Kidney glomerular epithelial cell (primary cell): ENCODE results near the gene B4GALT6.

Experiments used
- DNase-seq: peaks from one replicate; lab custom pipeline; 2025; lab: John Stamatoyannopoulos, UW

B4GALT6 gene

DNA sequence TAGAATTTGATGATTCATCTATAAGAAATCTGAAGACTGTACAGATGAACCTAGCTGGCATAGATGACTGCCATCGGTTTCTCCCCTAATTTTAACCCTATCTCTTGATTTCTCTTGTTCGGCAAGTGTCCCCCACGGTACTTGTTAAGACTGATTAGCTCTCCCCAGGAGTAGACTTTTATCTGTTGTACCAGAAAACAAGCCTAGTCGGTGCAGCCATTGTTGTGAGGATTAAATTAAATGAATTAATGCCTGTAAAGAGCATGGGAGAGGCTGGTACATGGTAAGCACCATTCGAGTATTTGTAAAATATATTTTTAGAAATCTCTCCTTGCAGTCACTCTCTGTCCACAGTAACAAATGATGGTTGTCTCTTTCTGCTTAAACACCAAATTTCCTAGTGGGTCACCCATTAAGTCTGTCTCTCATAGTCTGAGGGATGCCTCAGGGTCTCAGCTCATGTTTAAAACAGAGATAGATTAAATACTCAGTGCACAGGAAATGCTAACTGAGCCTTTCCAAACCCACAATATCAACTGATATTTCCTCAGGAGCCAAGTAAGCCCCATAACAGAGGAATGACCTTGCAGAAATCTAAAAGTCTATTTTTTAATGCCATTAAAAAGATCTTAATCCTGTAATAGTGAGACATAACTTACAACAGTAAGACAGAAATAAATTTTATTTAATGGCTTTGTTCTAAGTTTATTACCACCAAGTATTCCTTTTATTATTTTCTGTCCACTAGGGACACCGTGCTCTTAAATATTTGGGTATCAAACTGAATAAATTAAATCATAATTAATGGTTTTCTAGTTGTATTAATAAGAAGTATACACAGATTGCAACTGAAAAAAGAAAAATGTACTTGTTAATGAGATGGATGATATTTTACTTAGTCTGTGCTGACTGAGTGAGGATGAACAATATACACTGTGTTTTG lies 2.9 kb upstream of the B4GALT6 start:
- no peak for DNase-seq

DNA sequence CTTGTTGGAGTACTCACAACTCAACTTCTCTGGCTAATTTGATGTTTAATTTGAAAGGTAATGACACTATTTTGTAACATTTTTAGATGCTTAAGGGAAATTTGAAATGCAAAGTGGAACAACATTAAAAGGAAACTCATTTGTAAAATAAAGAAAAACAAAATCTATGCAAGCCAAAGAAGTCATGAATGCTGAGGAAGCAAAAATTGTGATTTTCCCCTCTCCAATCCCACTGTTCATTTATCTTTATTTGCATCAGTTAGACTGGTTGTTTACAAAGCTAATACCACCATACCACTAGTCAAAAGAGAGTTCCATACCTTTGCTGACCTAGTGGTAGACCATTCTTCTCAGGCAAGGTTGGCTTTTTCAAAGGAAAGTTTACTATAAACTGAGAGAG lies 2.2 kb upstream of the B4GALT6 start:
- DNase-seq, result no peak

DNA sequence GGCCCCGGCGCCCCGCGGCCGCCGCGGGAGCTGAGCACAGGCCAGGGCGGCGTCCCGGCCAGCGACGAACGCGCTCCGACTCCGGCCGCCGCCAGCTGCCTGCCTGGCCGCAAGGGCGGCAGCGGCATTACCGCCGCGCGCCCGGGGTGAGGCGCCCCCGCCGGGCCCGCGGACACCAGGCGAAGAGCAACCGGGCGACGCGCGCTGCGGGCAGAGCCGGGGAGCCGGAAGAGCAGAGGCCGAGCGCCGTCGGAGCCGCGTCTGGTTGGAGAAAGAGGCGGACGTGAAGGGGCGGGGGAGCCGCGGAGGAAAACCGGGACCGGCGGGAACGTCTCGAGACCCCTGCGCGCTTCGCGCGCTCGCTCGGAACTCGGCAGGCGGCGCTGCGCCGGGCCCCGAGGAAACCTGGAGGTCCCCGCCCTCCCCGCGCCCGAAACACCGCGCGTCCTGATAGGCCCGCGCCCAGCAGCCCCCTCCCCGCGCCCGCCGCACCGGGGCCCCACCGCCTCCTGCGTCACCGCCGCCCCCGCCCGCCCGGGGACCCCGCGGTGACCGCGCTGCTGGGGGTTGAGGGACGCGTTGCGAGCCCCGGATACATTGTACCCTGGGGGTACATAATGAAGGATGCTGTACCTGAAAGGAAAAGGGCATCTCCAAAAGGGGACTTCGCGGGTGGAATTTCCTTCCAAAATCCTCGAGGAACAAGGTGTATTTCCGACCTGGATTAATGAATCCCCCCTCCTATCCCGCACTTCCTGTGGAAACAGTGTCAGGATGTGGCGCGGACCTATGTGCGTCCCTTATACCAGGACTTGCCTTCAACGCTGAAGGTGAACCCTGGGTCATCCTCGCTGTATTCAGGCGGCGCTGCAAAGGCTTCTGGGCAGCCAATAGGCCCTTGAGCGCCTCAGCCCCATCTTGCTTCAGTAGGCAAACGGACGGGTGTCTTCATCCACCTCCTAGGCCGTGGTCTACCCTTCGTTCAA lies 1.0 kb upstream of the B4GALT6 start:
- DNase-seq, result peak; percentile 33

DNA sequence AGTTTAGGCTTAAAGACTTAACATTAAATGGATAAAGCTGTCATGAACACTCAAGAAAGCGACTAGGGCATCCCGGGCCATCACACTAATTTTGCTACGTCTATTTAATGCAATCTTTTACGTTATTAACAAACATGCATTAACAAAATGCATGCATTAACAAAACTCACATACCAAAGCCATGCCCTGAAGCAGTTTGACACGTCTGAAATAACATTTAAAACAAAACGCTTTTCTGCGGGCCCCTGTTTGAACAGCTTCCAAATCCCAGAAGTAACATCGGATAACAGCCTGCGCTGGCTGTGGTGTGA lies 458 bp downstream of the B4GALT6 start:
- DNase-seq, result no peak

DNA sequence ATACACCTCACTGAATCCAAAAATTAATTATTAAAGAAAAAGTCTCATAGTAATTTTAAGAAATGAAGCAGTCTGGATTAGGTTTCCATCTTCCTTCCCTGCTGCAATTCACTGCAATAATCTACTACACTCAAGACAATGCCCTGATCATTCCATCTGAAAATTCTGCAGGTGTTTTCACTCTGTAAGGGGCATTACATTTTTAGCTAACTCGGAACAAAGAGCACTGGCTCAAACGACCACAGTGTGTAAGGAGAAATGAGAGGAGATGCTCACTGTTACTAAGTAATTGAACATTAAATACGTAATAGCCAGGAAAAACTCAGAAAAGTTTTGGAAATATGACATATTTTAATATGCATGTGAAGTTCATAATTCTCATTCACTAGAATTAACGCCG lies 1.3 kb downstream of the B4GALT6 start:
- no peak for DNase-seq

DNA sequence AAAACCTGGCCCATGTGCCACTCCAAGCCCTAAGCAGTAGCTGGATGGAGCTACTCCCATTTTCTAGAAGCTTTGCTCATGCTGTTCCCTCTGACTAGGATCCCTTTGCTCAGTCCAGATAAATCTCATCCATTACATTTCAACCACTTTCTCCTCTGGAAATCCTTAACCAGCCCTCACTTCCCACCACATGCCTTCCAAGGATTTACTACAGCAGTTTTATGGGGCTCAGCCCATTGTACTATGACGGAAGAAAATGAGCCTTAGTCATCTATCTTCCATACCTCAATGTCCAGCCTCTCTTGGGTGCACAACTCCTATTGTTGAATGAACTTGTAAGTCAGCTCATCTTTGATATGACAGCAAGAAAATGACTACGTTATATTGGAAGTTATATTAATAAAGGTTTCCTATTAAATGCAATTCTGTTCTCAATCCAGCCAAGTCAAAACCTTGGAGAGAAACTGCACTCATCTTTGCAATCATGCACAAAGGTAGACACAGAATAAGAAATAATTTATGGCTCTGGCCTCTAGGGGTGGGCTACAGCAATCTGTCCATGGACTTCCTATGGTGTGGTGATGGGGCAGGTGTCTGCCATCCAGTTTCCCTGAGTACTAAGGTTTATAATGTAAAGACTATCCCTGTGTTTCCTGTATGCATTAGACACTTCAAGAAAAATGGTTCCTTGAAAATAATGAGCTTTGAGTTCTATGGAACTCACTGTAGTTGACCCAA lies 3.4 kb downstream of the B4GALT6 start:
- peak; percentile 18 for DNase-seq

DNA sequence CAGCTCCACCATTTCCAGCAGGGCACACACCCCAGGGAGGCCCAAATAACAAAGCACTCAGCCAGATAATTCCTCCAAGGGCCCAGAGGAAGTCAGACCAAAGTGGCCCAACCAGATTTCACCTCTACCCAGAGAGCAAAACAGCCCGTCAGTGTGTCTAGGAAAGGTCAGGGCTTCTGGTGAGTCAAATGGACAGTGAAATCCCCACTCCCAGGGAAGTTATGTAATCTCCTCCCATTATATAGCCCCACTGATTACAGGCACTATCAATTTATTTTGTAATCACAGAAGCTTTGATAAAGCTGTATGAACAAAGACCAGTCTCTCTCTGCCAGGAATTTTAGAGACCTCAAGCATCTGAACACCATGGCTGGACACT lies 4.0 kb downstream of the B4GALT6 start:
- DNase-seq, result no peak

DNA sequence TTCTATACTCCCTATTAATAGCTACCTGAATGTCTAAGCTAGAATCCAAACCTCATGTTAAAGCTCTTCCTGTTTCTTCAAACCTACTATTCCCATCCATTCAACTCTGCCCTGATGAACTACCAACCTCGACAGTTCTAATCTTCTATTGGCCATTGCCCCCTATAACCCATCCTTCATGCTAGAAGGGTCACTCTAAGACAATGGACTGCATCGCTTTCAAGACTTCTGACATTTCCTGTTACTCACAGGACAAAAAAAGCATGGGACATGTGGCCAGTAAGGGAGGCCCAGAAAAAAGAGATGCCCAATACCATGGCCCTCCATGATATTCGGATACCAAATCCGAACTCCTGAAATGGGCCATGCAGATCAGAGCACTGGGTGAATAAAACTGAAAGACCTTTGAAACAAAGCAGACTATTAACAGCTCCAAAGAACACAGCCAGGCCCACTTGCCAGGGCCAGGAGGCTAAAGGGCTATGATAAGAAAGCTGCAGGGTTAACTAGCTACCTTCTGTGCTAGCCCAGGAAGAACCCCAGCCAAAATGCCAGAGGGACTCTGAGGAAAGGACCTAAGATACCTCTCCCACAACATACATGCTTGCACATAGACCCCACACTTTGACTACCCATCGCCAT lies 4.5 kb downstream of the B4GALT6 start:
- no peak for DNase-seq

DNA sequence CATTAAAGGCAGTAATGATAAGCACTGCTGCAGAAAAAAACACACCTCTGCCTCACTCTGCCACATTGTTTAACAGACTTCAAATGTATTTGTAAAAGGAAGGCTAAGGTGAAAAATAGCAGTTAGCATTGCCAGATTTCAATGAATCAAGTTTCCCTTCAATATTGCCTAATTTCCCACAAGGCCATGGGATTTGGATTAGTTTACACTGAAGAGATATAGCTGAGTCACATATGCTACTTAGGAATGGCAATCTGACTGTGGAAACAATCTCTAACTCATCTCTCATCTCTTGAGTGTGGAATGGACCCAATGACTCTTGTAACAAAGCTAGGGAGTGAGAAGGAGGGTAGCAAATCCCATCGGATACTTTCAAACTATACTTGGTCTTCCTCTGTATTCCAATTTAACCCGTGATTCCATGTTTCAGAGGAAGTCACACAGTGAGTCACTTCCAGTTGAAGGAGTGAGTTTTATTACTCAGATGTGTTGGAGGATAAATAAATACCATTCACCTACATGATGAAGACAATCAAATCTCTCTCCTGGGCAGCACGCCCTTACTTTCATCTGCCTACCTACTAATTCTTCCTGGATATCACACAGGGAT lies 5.1 kb downstream of the B4GALT6 start:
- peak; percentile 47 for DNase-seq

DNA sequence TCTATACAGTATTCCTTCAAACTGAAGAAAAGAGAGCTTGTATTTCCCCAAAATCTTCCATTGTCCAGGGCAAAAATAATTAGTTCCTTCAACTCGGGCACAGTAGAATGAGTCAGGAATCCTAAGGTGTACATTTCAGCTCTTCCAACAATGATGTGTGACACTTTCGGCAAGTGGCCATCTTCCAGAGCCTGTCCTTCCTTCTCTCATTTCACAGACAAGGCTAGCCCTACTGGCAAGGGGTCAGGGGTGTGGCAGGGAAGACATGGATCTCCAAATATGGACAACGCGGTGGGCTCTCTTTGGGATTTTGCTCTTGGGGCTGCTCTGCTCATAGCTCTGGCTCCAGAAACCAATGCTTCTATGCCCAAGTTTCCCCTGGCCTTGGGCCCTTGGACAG lies 6.0 kb downstream of the B4GALT6 start:
- DNase-seq, result no peak

DNA sequence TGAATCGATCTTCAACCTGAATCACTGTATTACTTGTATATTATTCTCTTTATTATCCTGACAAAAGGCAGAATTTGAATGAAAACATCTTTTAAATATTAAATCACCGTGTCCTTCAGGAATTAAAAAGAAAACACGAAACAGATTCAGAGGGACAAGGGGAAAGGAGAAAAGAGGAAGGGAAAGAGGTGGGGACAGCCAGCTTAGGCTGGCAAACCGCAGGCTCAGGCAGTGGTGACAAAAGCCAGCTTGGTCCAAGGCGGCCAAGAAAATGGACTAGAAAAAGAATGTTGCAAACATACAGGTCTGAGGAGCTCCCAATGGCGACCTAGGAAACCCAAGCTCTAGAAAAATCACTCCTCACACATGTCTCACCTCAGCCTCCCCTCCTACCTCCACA lies 6.8 kb downstream of the B4GALT6 start:
- DNase-seq, result no peak

DNA sequence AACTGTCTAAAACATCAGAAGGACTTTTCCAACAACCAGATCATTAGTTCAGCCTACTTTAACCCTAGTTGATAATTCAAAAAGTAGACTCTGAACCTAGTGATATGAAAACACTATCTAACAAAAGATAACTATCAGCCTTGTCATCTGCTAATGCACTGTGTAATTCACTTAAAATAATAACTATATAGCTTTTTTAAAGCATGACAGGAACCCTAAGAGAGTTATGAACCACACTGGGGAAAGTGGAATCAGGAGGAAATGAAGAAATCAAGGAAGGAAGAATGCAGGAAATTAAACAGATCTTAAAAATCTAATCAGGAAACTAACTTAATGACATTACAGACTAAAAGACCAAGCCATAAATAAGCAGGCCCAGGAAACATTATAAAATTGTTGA lies 9.0 kb downstream of the B4GALT6 start:
- DNase-seq, result no peak

DNA sequence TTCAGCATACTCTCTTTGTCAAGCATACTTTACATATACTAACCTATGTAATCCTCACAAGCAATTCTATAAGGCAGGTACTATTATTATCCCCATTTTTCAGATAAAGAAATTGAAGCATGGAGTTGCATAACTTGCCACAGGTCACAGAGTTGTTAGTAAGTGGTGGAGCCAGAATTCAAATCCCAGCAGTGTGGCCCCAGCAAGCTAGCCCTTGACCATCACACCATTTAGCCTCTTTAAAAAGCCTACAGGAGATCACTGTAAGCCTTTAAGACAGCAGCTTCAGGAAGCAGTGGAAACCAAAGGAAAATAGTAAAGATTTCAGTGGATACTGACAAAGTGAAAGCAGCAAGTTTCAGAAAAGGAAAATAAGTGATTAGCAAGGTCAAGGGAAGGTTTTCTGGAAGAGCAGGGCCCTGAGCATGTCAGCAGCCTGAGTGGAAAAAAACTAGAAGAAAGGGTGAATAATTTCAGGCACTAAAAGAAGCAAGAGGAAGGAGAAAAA lies 11.7 kb downstream of the B4GALT6 start:
- DNase-seq, result no peak

DNA sequence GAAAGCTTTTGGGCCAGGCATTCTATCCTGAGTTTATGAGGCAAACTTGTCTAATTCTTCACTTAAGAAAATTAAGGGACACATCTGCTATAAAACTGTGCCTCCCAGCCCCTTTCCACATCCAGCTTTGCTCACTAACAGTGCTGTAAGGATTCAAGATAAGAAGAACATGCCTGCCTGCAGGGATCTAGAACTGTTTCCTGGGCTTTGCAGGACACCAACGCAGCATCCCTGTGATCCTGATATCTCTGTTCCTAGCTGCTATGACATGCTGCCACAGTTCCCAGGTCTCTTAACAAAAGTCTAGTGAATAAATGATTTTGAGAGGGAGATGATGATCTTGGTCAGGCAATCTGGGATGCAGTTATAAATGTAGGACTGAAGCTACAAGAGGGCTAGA lies 12.4 kb downstream of the B4GALT6 start:
- DNase-seq, result no peak

DNA sequence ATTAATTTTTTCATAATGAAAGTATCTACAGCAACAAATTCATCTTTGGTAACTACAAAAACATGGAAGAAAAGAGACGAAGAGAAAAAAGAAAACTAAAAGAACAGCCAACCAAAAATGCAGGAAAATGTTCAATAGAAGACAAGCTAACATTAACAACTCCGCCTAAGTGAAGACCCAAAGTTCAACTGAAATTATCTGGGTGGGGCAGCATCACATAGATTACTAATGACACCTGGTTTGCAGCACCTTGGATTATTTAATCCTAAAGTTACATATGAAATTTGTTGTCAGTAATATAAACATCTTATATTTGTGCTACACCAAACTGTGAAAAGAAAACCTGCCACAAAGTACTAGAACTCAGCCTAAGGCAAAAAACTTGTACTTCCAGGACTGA lies 14.8 kb downstream of the B4GALT6 start:
- no peak for DNase-seq

DNA sequence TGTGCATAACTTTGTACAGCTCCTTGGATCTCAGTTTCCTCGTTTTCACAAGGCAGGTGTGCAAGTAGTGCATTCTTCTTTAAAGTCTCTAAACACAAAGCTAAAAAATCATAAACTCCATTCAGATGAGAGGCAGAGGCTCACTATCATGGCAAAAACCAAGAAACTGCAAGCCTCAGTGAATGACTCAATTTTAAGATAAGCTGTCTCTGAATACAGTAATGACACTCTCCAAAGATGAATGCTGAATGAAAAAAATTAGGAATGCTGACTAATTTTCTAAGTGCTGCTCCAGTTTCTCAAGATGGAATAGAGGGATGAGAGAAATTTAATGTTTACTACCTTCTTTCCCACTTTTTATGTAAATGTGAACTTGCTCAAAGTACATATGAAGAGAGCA lies 17.2 kb downstream of the B4GALT6 start:
- DNase-seq, result peak; percentile 26

DNA sequence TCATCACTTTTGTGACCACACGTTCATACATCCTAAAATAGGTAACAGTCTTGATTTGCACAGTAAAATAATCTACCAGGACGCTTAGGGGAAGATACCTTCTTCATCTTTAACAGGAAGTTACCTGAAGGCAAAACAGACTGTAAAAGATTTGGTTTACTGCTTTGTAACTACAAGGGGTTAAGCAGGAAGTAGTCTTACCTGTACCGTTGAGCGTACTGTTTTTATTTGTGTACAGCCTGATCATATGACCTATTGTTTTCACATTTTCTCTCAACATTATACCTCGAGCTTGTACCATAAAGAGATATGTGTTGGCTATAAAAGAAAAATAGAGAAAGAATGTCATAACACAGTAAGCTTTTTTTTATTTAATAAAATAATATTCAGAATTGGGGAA lies 18.3 kb downstream of the B4GALT6 start:
- no peak for DNase-seq

DNA sequence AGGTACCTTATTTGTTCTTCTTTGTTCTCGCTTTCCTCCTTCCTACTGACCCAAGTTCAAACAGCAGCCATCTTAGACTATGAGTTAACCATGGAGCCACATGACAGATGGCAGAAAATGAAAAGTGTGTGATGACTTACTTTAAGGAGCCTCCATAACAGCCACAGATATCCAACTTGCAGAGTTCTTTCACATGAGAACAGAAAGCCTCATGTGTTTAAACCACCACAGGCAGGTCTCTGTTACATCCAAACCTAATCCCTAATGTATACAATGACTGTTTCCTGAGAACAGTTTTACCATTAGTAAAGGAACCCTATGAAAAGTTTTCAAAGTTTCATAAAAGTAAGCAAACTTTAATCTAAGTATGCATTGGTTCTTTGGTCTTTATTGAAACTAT lies 20.3 kb downstream of the B4GALT6 start:
- no peak for DNase-seq

DNA sequence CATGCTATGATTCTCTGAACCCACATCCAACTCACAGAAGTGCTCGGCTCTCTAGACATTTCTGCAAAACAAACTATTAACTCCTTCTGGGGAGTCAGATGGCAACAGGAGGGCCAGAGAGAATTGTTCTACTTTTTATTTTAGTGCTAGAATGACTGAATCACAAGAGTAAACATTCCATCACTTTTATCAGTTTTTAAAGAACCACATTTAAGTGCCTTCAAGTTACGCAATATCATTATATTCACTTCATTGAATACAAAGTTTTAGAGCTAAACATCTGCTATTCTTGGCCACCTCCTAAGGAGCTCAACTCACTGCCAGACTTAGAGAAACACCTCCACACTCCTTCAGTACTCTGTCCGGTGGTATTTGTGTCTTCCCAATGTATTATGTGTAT lies 22.4 kb downstream of the B4GALT6 start:
- peak; percentile 22 for DNase-seq

DNA sequence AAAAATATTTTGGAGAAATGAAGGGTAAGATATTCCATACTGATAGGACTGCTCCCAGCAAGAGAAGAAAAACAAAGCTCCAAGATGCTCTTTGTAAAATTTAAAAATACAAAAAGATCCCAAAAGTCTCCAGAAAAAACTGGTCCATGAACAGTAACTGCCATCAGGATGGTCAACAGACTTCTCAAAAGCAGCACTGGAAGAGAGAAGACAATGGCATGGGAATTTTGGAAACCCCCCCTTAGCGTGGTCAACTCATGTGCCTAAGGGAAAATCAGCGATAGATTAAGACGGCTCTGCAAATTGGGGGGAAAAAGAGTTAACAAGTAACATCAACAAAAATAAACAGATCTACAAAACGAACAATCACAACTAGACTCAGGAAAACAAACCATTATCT lies 23.6 kb downstream of the B4GALT6 start:
- no peak for DNase-seq

DNA sequence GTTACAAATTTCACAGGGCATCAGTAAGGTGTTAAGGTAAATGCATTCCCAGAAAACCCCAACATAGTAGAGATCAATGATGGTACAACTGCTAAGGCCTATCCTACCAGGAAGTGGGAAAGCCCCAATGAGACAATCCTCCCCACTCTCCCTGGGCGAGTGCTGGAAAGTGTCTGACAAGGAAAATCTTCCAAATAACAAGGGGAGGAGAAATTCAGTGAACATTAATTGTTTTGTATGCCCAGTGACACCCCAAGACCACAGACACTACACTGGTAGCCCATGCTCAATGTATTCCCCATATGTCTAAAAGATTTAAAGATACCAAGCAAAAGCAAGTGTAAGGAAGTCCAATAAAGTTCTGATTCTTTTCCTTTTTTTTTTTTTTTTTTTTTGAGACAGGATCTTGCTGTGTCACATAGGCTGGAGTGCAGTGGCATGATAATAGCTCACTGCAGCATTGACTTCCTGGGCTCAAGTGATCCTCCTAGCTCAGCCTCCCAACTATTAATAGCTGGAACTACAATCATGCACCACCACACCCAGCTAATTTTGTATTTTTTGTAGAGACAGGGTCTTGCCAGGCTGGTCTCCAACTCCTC lies 24.7 kb downstream of the B4GALT6 start:
- DNase-seq, result no peak
